Measurements from ENCODE around the gene PTPN3.

DNA sequence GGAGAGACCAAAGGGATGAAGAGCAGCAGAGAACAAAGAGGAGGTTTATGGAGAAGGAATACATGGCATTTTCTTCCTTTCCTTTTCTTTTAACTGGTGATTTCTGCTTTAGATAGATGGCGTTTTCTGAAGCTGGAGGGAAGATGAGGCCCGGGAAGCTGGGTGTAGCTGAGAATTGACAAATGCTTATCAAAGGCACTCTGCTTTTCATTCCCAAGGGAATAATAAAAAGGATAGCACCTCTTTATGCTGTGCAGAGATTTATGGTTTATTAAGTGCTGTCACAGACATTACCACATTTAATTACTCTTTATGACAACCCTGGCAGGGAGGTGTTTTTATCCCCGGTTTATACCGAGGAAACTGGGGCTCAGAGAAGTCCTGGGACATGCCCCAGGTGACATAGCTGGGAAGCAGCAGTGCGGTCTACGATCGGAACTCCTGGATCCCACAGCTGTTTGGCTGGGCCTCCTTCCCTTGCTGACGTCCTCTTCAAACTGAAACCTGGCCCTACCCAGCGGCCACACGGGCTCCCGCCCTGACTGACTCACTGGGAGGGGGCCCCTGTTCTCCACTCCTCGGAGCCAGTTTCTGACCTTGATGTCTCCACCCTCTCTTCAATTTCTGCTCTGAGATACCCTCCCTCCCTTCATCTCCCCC lies 169.0 kb downstream of the PTPN3 start:
- TF ChIP-seq POLR2AphosphoS5 (IDR thresholded peaks at IDR 0.05; ENCODE audit: low read depth, low read length) (no peak), TAF1 (IDR thresholded peaks at IDR 0.05; ENCODE audit: borderline replicate concordance, insufficient read depth, low read length) (no peak)
